Measurements from ENCODE around the gene TOM1. TPM values are rescaled to one million over a fixed set of nuclear protein-coding genes. Genes with fewer than 3 reads are reported as not detected.
A peak's percentile ranks its signal among the peaks of the same experiment; 100 is the strongest.

The TOM1 gene
- total RNA-seq, 2 experiments from 2014 or later: 211 to 219 TPM

GRCh38 chr22:35397095-35397904 is 97.6 kb downstream of the TOM1 start:
- H3K27me3 ChIP-seq (ENCODE audit: control insufficient read depth in 1 of 2, insufficient read depth in 2 of 2, low read length in 2 of 2): no peaks in the 10 kb centered on the region
- H3K36me3 ChIP-seq (ENCODE audit: insufficient read depth, low read length): no peaks in the 10 kb centered on the region
- no peak for ATAC-seq (ENCODE audit: poor library complexity)
- Mint-ChIP-seq H3K9me3 (no peaks in the 10 kb centered on the region), H3K4me1 (ENCODE audit: low read depth) (peaks cover 18% of the 10 kb centered on the region), H3K27me3 (no peaks in the 10 kb centered on the region), H3K36me3 (ENCODE audit: low read depth) (peaks cover 18% of the 10 kb centered on the region), H3K4me3 (peak overlapping the region; percentile 27), H3K27ac (no peak overlapping the region)
- H3K27ac ChIP-seq (ENCODE audit: low read depth in 1 of 2, low read length in 2 of 2): no peak overlapping the region
- TF ChIP-seq CTCF (IDR thresholded peaks at IDR 0.05): no peak
- peaks cover 27% of the 10 kb centered on the region for H3K4me1 ChIP-seq (ENCODE audit: insufficient read depth, low read length)
- H3K9me3 ChIP-seq (ENCODE audit: control insufficient read depth in 1 of 2, insufficient read depth in 1 of 2, low read length in 2 of 2): no peaks in the 10 kb centered on the region
- intact Hi-C loops (cut with DNase I, micrococcal nuclease): loop anchor here in 1 of 2 experiments (5.0 kb wide), 3 partner anchors 45 to 1110 kb away; partner anchors contain the start of genes FOXRED2 and HMGXB4
- no peak for DNase-seq
- ChIA-PET CTCF (no interaction called here), POLR2A (interaction anchor here (0.9 kb wide), 1 partner anchor 98 kb away, joined by 3 read pairs; the partner anchor contains the start of gene TOM1)
- H3K4me3 ChIP-seq (ENCODE audit: low read length): no peak overlapping the region

Small RNA genes within 50 kb of the gene (microRNA-seq; reads per million reads assigned to microRNA genes)
- gene MIR3909 (ENCODE audit: borderline microRNAs expressed, borderline replicate concordance): 2.0 reads per million, percentile 5 among the genes with 10 or more reads in this experiment
- not detected for gene MIR6069 (ENCODE audit: borderline microRNAs expressed, borderline replicate concordance)

Other genes with a start within 250 kb of the TOM1 start
- not detected for gene ISX, start 233.7 kb upstream of the TOM1 start, total RNA-seq
- gene HMGXB4, start 42.4 kb upstream of the TOM1 start, total RNA-seq: 10 to 100 TPM; 41.4 to 44.1 TPM
- gene HMOX1, start 81.2 kb downstream of the TOM1 start, total RNA-seq: 1 to 10 TPM; 1.1 to 1.5 TPM
- 10 to 100 TPM; 21.6 to 22.6 TPM for gene MCM5, start 100.2 kb downstream of the TOM1 start, total RNA-seq
- 1 to 10 TPM; 1.4 to 1.6 TPM for gene RASD2, start 240.9 kb downstream of the TOM1 start, total RNA-seq

Measured in CD4-positive, alpha-beta T cell (primary cell).